ENCODE results near the gene ADAMTS15. TPM values are rescaled to one million over a fixed set of nuclear protein-coding genes. Genes with fewer than 3 reads are reported as not detected.

The ADAMTS15 gene
- total and polyA plus RNA-seq, 10 of the 15 experiments (the other 5 are each of a cell fraction or from before 2014, with no cell fraction given), result not detected

GRCh38 chr11:130490682-130491449 is 42.4 kb downstream of the ADAMTS15 start:
- H2AFZ ChIP-seq (ENCODE audit: control insufficient read depth, low read depth, low read length), result no peak overlapping the region
- FAIRE-seq (no peak), ATAC-seq (no peak), DNase-seq (ENCODE audit: low read depth, low spot score) (no peak)
- intact Hi-C loops (cut with micrococcal nuclease; ENCODE audit: unreplicated experiment), result no loop called here
- H4K20me1 ChIP-seq (ENCODE audit: control insufficient read depth, insufficient read depth), result no peaks in the 10 kb centered on the region
- no TSS peak for BruUV-seq (replicated peaks)
- no peak overlapping the region for H3K9ac ChIP-seq (ENCODE audit: control insufficient read depth, insufficient read depth, low read length)
- H3K4me2 ChIP-seq (ENCODE audit: control insufficient read depth, insufficient read depth), result no peak overlapping the region
- H3K9me3 ChIP-seq (replicated peaks; ENCODE audit: control insufficient read depth, insufficient read depth, low read length), result no peaks in the 10 kb centered on the region
- POLR2A ChIA-PET, result no interaction called here
- SMC1A ChIA-PET (ENCODE audit: uncharacterized antibody, unreplicated experiment), result no interaction called here
- H3K4me3 ChIP-seq, result no peak overlapping the region
- no peaks in the 10 kb centered on the region for H3K4me1 ChIP-seq (ENCODE audit: control insufficient read depth, insufficient read depth, low read length)
- H3K79me2 ChIP-seq (ENCODE audit: control insufficient read depth, insufficient read depth, low read length), result no peaks in the 10 kb centered on the region
- no peaks in the 10 kb centered on the region for H3K36me3 ChIP-seq (ENCODE audit: control insufficient read depth in 2 of 2, insufficient read depth in 2 of 2, low read length in 1 of 2)
- no peaks in the 10 kb centered on the region; a peak in 1 of 4 replicates for H3K27me3 ChIP-seq (replicated peaks in 1 of 2; ENCODE audit: control insufficient read depth in 2 of 2, insufficient read depth in 2 of 2, low read length in 1 of 2)
- TF ChIP-seq IRF5 (IDR thresholded peaks at IDR 0.05; ENCODE audit: borderline replicate concordance) (no peak), CHD4 (IDR thresholded peaks at IDR 0.05) (no peak), SMAD5 (IDR thresholded peaks at IDR 0.05; ENCODE audit: low read depth) (no peak), RBBP5 (conservative IDR thresholded peaks at IDR 0.05) (no peak), STAT1 (conservative IDR thresholded peaks at IDR 0.05) (no peak), RAD51 (IDR thresholded peaks at IDR 0.05) (no peak), IKZF2 (IDR thresholded peaks at IDR 0.05) (no peak), BCL11A (IDR thresholded peaks at IDR 0.05; ENCODE audit: low read depth, low read length) (no peak), BCL3 (IDR thresholded peaks at IDR 0.05; ENCODE audit: borderline replicate concordance, insufficient read depth, low read depth, low read length, poor library complexity, severe bottlenecking) (no peak), NFYB (IDR thresholded peaks at IDR 0.05; ENCODE audit: insufficient read depth, low read depth, low read length) (no peak), SP1 (IDR thresholded peaks at IDR 0.05; ENCODE audit: low read depth, low read length) (no peak), RELA (IDR thresholded peaks at IDR 0.05; ENCODE audit: borderline replicate concordance, partially characterized antibody) (no peak), RCOR1 (conservative IDR thresholded peaks at IDR 0.05; ENCODE audit: low read depth, low read length) (no peak)
- RAD21 ChIA-PET (ENCODE audit: unreplicated experiment), result no interaction called here
- CTCF ChIA-PET, result interaction anchor here (1.0 to 1.3 kb wide), 2 partner anchors 28 to 369 kb away, joined by 3 to 4 read pairs; no protein-coding TSS in a partner anchor
- in situ Hi-C loops (cut with MboI), result no loop called here
- WGBS (ENCODE audit: insufficient coverage, insufficient replicate concordance, low lambda C conversion rate, missing lambda C conversion rate), result 28% methylated on average over 7 of the region's 7 CpGs
- H3K27ac ChIP-seq (ENCODE audit: control insufficient read depth, insufficient read depth), result no peak overlapping the region
